ENCODE measurements around the gene ZNF503.

ZNF503 gene

DNA sequence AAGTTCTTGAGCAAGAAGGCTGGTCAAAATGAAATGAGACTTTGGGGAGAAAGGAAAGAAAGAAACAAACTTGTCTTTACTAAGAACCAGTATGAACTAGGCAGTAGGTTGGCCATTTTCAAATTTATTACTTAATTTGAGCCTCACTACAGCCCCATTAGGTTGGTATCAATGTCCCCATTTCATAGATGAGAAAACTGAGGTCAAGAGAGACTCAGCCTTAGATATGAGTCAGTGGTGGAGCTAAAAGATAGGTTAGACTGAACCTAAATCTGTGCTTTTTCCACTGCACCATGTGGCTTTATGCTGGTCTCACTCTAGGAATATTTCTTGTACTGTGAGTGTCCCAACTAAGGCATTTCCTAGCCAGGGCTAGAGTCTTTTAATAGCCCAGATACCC is 8.8 kb downstream of the ZNF503 start:
- CTCF ChIA-PET: no interaction called here
- POLR2A ChIA-PET: no interaction called here
- no peak for DNase-seq (ENCODE audit: extremely low spot score)
- TF ChIP-seq, protein P1, sequence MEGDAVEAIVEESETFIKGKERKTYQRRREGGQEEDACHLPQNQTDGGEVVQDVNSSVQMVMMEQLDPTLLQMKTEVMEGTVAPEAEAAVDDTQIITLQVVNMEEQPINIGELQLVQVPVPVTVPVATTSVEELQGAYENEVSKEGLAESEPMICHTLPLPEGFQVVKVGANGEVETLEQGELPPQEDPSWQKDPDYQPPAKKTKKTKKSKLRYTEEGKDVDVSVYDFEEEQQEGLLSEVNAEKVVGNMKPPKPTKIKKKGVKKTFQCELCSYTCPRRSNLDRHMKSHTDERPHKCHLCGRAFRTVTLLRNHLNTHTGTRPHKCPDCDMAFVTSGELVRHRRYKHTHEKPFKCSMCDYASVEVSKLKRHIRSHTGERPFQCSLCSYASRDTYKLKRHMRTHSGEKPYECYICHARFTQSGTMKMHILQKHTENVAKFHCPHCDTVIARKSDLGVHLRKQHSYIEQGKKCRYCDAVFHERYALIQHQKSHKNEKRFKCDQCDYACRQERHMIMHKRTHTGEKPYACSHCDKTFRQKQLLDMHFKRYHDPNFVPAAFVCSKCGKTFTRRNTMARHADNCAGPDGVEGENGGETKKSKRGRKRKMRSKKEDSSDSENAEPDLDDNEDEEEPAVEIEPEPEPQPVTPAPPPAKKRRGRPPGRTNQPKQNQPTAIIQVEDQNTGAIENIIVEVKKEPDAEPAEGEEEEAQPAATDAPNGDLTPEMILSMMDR (IDR thresholded peaks at IDR 0.05; ENCODE audit: control extremely low read depth, extremely low read depth, low read depth, missing control alignments): no peak

DNA sequence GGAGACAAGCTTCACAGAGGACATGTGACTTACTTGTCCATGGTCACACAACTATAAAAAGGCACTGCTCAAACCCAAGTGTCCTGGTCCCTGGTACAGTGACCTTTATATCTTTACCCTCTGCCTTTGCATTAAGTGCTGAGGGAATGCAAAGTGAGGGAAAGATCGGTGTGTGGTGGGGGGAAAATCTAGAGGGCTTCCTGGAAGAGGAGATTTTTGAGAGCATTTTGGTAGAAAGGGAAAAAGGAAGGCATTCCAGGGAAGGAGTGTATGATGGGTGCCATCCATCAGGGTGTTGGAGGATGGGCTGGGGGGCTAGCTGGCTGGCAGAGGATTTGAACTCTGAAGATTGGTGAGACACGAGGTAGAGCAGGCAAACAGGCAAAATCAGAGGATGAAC is 9.3 kb downstream of the ZNF503 start:
- TF ChIP-seq, protein P1 (IDR thresholded peaks at IDR 0.05; ENCODE audit: control extremely low read depth, extremely low read depth, low read depth, missing control alignments): no peak
- ChIA-PET CTCF (no interaction called here), POLR2A (no interaction called here)
- no peak for DNase-seq (ENCODE audit: extremely low spot score)

DNA sequence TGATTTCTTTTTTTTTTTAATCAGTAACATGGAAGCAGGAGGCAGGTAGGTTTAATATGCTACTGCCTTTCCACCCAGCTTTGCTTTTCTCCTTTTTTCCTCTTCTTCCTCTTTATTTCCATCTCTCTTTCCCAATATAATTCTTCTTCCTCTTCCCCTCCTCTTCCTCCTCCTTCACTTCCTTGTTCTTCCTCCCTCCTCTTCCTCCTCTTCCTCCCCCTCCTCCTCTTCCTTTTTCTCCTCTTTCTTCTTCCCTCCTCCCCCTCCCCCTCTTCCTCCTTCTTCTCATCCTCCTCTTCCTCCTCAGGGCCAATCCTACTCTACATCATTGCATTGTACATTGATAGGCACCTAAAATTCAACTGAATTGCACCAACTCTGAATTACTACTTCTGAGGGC is 11.4 kb downstream of the ZNF503 start:
- ChIA-PET POLR2A (no interaction called here), CTCF (no interaction called here)
- TF ChIP-seq, protein P1 (IDR thresholded peaks at IDR 0.05; ENCODE audit: control extremely low read depth, extremely low read depth, low read depth, missing control alignments): no peak
- no peak for DNase-seq (ENCODE audit: extremely low spot score)

DNA sequence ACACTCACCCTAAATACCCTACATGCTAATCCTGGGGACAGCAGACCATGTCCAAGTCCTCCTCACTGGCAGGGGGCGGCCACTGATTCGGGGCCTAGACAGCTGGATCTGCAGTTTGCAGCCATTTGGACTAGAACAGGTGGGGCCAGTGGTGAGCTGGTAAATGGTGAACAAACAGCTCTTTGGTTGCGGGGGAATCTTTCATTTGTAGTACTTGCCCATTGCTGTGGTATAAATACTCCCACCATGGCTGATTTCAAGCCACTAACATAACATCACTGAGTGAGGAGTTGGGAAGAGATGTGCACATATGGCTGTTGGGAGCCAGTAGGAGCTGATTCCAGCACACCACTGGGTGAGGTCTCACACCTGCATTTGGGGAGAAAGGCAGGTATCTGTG is 13.5 kb downstream of the ZNF503 start:
- DNase-seq (ENCODE audit: extremely low spot score): no peak
- TF ChIP-seq, protein P1 (IDR thresholded peaks at IDR 0.05; ENCODE audit: control extremely low read depth, extremely low read depth, low read depth, missing control alignments): no peak
- ChIA-PET CTCF (interaction anchor here (1.3 kb wide), 1 partner anchor 22 kb away, joined by 3 read pairs; no protein-coding TSS in a partner anchor), POLR2A (no interaction called here)

DNA sequence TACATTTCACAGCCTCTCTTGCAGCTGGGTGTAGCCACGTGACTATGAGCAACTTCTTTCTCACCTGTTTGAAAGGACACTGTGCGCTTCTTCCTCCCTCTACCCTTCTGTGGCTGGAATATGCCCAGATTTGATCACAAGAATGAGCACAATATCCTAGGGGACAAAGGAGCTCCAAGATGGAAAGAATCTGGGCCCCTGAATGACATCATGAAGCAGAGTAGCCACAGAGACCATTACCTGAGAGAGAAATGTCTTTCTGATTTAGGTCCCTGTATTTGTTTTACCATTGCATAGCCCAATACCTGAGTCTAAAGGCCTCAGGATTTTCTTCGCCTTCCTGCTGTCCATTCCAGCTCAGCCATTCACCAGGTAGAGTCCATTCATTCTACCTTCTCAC is 15.4 kb downstream of the ZNF503 start:
- ChIA-PET POLR2A (no interaction called here), CTCF (interaction anchor here (1.7 kb wide), 1 partner anchor 10 kb away, joined by 4 read pairs; no protein-coding TSS in a partner anchor)
- DNase-seq (ENCODE audit: extremely low spot score): no peak
- TF ChIP-seq, protein P1 (IDR thresholded peaks at IDR 0.05; ENCODE audit: control extremely low read depth, extremely low read depth, low read depth, missing control alignments): no peak

DNA sequence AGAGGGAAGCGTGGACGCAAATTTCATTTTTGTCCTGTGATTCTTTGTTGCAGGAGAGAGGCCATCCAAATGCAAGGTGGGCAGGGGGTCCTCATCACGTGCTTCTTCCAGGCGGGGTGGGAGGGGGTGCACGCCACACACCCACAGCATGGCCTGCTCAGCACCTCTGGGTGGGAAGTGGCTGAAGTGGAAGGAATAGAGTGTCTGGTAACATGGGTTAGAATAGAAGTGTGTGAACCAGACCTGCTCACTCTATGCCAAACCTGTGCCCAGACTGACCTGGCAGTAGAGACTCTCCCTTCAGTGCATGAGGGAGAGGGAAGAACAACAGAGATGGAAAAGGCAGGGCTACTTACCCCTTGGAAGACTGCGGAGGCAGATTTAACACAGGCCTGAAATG is 21.7 kb downstream of the ZNF503 start:
- TF ChIP-seq, protein P1 (IDR thresholded peaks at IDR 0.05; ENCODE audit: control extremely low read depth, extremely low read depth, low read depth, missing control alignments): no peak
- no peak for DNase-seq (ENCODE audit: extremely low spot score)
- ChIA-PET POLR2A (no interaction called here), CTCF (no interaction called here)

DNA sequence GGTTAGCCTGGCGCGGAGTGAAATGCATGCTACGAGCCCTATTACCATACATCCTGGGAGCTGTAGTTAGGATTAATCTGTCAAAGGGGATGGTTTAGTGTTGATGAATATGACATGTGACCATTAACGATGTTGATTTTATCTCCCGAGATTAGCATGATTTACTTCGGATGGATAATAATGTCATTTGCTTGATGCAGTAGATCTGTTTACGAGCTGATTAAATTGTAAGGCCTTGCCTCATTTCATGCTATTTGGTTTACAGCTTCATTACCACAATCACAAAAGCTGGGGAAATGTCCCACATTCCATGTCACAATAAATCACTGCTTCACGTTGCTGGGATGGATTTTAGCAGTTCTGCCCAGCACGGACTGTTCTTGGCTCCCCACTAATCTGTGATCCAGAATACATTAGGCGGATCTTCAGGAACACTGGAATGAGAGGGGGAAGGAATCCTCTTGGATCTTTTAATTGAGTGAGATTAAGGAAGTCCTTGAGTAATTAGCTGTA is 22.3 kb downstream of the ZNF503 start:
- no peak for DNase-seq (ENCODE audit: extremely low spot score)
- ChIA-PET CTCF (no interaction called here), POLR2A (no interaction called here)
- TF ChIP-seq, protein P1 (IDR thresholded peaks at IDR 0.05; ENCODE audit: control extremely low read depth, extremely low read depth, low read depth, missing control alignments): no peak
